ENCODE results near the gene SSR4.
A peak's percentile ranks its signal among the peaks of the same experiment; 100 is the strongest.

Gene SSR4

GRCh38 chrX:153805436-153805835 lies 11.0 kb downstream of the SSR4 start:
- no peaks in the 10 kb centered on the region for H3K4me1 ChIP-seq (ENCODE audit: insufficient read depth, poor library complexity, severe bottlenecking)
- no peaks in the 10 kb centered on the region for H3K36me3 ChIP-seq (ENCODE audit: low read depth)
- H3K27me3 ChIP-seq (ENCODE audit: insufficient read depth, poor library complexity, severe bottlenecking), result no peaks in the 10 kb centered on the region
- ATAC-seq (ENCODE audit: low read depth) (no peak), DNase-seq (ENCODE audit: low spot score) (no peak)
- H3K4me3 ChIP-seq (ENCODE audit: severe bottlenecking), result no peak overlapping the region
- H3K9me3 ChIP-seq (ENCODE audit: severe bottlenecking), result no peaks in the 10 kb centered on the region
- no peak overlapping the region for H3K27ac ChIP-seq (ENCODE audit: poor library complexity, severe bottlenecking)
- TF ChIP-seq, protein P1, sequence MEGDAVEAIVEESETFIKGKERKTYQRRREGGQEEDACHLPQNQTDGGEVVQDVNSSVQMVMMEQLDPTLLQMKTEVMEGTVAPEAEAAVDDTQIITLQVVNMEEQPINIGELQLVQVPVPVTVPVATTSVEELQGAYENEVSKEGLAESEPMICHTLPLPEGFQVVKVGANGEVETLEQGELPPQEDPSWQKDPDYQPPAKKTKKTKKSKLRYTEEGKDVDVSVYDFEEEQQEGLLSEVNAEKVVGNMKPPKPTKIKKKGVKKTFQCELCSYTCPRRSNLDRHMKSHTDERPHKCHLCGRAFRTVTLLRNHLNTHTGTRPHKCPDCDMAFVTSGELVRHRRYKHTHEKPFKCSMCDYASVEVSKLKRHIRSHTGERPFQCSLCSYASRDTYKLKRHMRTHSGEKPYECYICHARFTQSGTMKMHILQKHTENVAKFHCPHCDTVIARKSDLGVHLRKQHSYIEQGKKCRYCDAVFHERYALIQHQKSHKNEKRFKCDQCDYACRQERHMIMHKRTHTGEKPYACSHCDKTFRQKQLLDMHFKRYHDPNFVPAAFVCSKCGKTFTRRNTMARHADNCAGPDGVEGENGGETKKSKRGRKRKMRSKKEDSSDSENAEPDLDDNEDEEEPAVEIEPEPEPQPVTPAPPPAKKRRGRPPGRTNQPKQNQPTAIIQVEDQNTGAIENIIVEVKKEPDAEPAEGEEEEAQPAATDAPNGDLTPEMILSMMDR (IDR thresholded peaks at IDR 0.05; ENCODE audit: poor library complexity, severe bottlenecking), result no peak

GRCh38 chrX:153806999-153807575 lies 12.6 kb downstream of the SSR4 start:
- Histone ChIP-seq H3K9me3 (ENCODE audit: severe bottlenecking) (no peaks in the 10 kb centered on the region), H3K4me3 (ENCODE audit: severe bottlenecking) (no peak overlapping the region), H3K36me3 (ENCODE audit: low read depth) (no peaks in the 10 kb centered on the region), H3K4me1 (ENCODE audit: insufficient read depth, poor library complexity, severe bottlenecking) (no peaks in the 10 kb centered on the region), H3K27me3 (ENCODE audit: insufficient read depth, poor library complexity, severe bottlenecking) (no peaks in the 10 kb centered on the region), H3K27ac (ENCODE audit: poor library complexity, severe bottlenecking) (no peak overlapping the region)
- 0 out of 3 replicates have a peak, but pooled peaks have one; percentile 27 for ATAC-seq (ENCODE audit: low read depth)
- DNase-seq (ENCODE audit: low spot score), result no peak
- TF ChIP-seq, protein P1 (IDR thresholded peaks at IDR 0.05; ENCODE audit: poor library complexity, severe bottlenecking), result no peak

GRCh38 chrX:153807976-153808375 lies 13.5 kb downstream of the SSR4 start:
- ATAC-seq (ENCODE audit: low read depth) (no peak), DNase-seq (ENCODE audit: low spot score) (no peak)
- TF ChIP-seq, protein P1 (IDR thresholded peaks at IDR 0.05; ENCODE audit: poor library complexity, severe bottlenecking), result no peak
- H3K9me3 ChIP-seq (ENCODE audit: severe bottlenecking), result no peaks in the 10 kb centered on the region
- no peaks in the 10 kb centered on the region for H3K36me3 ChIP-seq (ENCODE audit: low read depth)
- H3K27ac ChIP-seq (ENCODE audit: poor library complexity, severe bottlenecking), result no peak overlapping the region
- no peaks in the 10 kb centered on the region for H3K4me1 ChIP-seq (ENCODE audit: insufficient read depth, poor library complexity, severe bottlenecking)
- H3K4me3 ChIP-seq (ENCODE audit: severe bottlenecking), result no peak overlapping the region
- no peaks in the 10 kb centered on the region for H3K27me3 ChIP-seq (ENCODE audit: insufficient read depth, poor library complexity, severe bottlenecking)

GRCh38 chrX:153812220-153812619 lies 17.8 kb downstream of the SSR4 start:
- H3K27me3 ChIP-seq (ENCODE audit: insufficient read depth, poor library complexity, severe bottlenecking), result no peaks in the 10 kb centered on the region
- no peak for ATAC-seq (ENCODE audit: low read depth)
- TF ChIP-seq, protein P1 (IDR thresholded peaks at IDR 0.05; ENCODE audit: poor library complexity, severe bottlenecking), result no peak
- H3K9me3 ChIP-seq (ENCODE audit: severe bottlenecking), result no peaks in the 10 kb centered on the region
- no peak overlapping the region for H3K4me3 ChIP-seq (ENCODE audit: severe bottlenecking)
- no peak overlapping the region for H3K27ac ChIP-seq (ENCODE audit: poor library complexity, severe bottlenecking)
- no peak for DNase-seq (ENCODE audit: low spot score)
- H3K4me1 ChIP-seq (ENCODE audit: insufficient read depth, poor library complexity, severe bottlenecking), result no peaks in the 10 kb centered on the region
- H3K36me3 ChIP-seq (ENCODE audit: low read depth), result no peaks in the 10 kb centered on the region

- H3K9me3 ChIP-seq (ENCODE audit: severe bottlenecking), result no peaks in the 10 kb centered on the region
- no peaks in the 10 kb centered on the region for H3K4me1 ChIP-seq (ENCODE audit: insufficient read depth, poor library complexity, severe bottlenecking)
- ATAC-seq (ENCODE audit: low read depth) (no peak), DNase-seq (ENCODE audit: low spot score) (no peak)
- no peak overlapping the region for H3K27ac ChIP-seq (ENCODE audit: poor library complexity, severe bottlenecking)
- no peaks in the 10 kb centered on the region for H3K27me3 ChIP-seq (ENCODE audit: insufficient read depth, poor library complexity, severe bottlenecking)
- TF ChIP-seq, protein P1 (IDR thresholded peaks at IDR 0.05; ENCODE audit: poor library complexity, severe bottlenecking), result no peak
- H3K36me3 ChIP-seq (ENCODE audit: low read depth), result no peaks in the 10 kb centered on the region
- no peak overlapping the region for H3K4me3 ChIP-seq (ENCODE audit: severe bottlenecking)
Measured at GRCh38 chrX:153813161-153813560, 18.7 kb downstream of the SSR4 start.

All from RWPE2 (cell line).